Colonic mucosa (tissue), 4 donors: Measurements from ENCODE around the gene UGT1A10. TPM values are rescaled to one million over a fixed set of nuclear protein-coding genes. Genes with fewer than 3 reads are reported as not detected.

Experiments used
- DNase-seq: peaks from one replicate; pipeline ENCODE4 v3.0.0-alpha.2; 2020
- H3K27ac ChIP-seq: fragments of 200-600 bp; one replicate; pipeline ENCODE4 v1.8.0; 2021
- H3K27me3 ChIP-seq: fragments of 200-600 bp; one replicate; pipeline ENCODE4 v1.8.0; 2021
- H3K36me3 ChIP-seq: fragments of 200-600 bp; one replicate; pipeline ENCODE4 v1.8.0; 2021
- H3K4me1 ChIP-seq: fragments of 200-600 bp; one replicate; pipeline ENCODE4 v1.8.0; 2021; ENCODE audit warnings: mild to moderate bottlenecking
- H3K4me3 ChIP-seq: fragments of 200-600 bp; one replicate; pipeline ENCODE4 v1.8.0; 2021
- H3K9ac ChIP-seq, 2 donors: one replicate each; pipeline ENCODE4 v1.7.0; 2013; ENCODE audit warnings: control low read depth in 2 of 2, low read depth in 2 of 2, low read length in 2 of 2
- H3K9me3 ChIP-seq: fragments of 200-600 bp; one replicate; pipeline ENCODE4 v1.8.0; 2021
- intact Hi-C: fragments of 100-400 bp; cut with DNase I; formaldehyde crosslinking; loops from one replicate; pipeline ENCODE4 v1.14.1; 2022
- total RNA-seq, 2 donors: library from RNA; stranded (reverse); fragmentation: NEBNext Ultra II Directional in 1 of 2; extraction: Animal tissue kit (Norgen Biotek cat#: 25700) in 1 of 2; gene quantifications; one replicate each; pipeline ENCODE4 v1.2.1, GENCODE V29; 2021
- TF ChIP-seq, protein P1 (sequence below): fragments of 200-600 bp; IDR thresholded peaks from one replicate; pipeline ENCODE4 v1.8.0; 2022; ENCODE audit warnings: antibody characterized with exemption, mild to moderate bottlenecking
- donor health status: healthy.
- donor health status: DM: no; HTN: no; CAD: no.
- donor health status: DM: no; HTN: no; CAD: no.

The UGT1A10 gene
- total RNA-seq, 2 donors from 2014 or later, result 45.2 to 82.9 TPM

DNA sequence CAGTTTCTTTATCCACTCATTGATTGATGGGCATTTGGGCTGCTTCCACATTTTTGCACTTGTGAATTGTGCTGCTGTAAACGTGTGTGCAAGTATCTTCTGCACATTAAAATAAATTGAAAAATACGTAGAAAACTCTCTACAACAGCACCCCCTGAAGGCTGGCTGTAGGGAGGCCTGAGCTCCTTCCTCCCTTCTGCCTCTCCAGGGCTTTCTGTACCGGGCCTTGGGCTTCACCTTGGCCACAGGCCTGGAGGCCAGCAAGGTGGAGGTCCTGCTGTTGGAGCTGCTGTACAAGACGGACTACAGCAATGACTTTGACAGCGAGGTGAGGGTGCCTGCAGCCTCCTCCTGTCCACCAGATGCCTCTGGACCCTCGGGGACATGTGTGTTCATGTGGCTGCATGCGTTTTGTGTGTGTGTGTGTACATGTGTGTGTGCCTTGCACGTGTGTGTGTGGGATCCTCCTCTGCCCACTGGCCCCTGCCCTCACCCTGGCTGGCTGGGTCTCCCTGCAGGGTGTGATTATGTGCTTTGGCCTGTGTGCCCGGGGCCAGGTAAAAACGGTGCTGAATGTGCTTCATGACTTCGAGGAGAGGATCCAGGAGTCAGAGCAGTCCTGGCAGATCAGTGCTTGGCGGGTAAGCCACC, 171.1 kb downstream of the UGT1A10 start:
- no peak overlapping the region for H3K9ac ChIP-seq
- TF ChIP-seq, protein P1, sequence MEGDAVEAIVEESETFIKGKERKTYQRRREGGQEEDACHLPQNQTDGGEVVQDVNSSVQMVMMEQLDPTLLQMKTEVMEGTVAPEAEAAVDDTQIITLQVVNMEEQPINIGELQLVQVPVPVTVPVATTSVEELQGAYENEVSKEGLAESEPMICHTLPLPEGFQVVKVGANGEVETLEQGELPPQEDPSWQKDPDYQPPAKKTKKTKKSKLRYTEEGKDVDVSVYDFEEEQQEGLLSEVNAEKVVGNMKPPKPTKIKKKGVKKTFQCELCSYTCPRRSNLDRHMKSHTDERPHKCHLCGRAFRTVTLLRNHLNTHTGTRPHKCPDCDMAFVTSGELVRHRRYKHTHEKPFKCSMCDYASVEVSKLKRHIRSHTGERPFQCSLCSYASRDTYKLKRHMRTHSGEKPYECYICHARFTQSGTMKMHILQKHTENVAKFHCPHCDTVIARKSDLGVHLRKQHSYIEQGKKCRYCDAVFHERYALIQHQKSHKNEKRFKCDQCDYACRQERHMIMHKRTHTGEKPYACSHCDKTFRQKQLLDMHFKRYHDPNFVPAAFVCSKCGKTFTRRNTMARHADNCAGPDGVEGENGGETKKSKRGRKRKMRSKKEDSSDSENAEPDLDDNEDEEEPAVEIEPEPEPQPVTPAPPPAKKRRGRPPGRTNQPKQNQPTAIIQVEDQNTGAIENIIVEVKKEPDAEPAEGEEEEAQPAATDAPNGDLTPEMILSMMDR, result no peak
- no peaks in the 10 kb centered on the region for H3K4me1 ChIP-seq
- H3K27me3 ChIP-seq, result no peaks in the 10 kb centered on the region
- intact Hi-C loops, result no loop called here
- H3K4me3 ChIP-seq, result no peak overlapping the region
- H3K36me3 ChIP-seq, result no peaks in the 10 kb centered on the region
- no peaks in the 10 kb centered on the region for H3K9me3 ChIP-seq
- no peak for DNase-seq
- H3K27ac ChIP-seq, result no peak overlapping the region

DNA sequence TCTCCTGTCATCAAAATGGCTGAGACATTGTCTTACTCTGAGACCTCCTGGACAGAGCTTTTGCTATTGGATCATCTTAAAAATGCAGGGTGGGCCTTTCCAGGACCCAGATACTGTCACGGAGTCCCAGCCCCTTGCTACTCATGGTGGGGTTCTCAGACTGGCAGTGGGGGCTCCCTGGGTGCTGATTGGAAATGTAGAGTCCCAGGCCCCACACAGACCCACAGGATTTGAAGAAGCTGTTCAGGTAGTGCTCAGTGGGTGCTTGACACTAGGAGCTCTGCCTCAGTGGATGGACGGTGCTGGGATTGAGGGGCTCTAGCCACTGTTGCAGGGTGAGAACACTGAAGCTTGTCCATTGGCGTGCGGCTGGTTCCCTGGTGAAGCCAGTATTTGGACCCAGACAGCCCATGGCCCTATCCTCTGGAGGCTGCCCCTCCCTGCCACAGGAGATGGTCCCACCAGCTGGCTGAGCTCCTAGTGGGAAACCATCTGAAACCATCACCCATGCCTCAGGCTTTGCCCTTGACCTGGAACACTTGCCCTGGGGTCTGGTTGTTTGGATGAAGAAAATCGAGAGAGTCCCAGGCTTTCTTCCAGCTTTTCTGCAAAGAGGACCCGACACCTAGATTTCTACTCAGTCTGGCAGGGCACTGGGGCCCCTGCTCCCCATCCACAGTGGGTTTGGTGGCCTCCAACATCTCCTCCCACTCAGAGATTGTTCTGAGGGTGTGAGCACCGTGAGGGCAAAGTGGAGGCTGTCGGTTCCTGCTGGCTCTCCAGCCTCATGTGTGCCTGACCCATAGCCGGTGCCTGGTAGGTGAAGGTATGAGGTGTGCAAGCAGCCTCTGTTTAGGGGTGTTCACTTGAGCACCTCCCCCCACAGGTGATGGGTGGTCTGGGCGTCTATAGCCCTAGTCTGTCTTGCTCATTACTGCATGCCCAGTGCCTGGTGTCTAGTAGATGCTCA, 172.0 kb downstream of the UGT1A10 start:
- no peak for DNase-seq
- no peaks in the 10 kb centered on the region for H3K36me3 ChIP-seq
- intact Hi-C loops, result no loop called here

DNA sequence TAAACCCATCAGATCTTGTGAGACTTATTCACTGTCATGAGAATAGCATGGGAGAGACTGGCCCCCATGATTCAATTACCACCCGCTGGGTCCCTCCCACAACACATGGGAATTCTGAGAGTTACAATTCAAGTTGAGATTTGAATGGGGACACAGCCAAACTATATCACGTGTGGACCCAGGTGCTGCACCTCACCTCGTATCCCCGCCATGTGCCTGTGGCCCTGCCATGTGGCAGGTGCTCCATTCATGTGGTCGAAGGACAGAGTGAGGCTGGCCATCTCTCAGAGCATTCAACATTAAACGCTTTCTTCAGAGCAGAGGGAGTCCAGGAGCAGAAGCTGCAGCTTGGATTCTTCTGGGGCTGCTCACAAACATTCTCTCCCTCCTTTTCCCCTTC, 174.1 kb downstream of the UGT1A10 start:
- Histone ChIP-seq H3K4me1 (no peaks in the 10 kb centered on the region), H3K36me3 (no peaks in the 10 kb centered on the region), H3K27ac (no peak overlapping the region), H3K4me3 (no peak overlapping the region), H3K9ac (no peak overlapping the region), H3K9me3 (no peaks in the 10 kb centered on the region), H3K27me3 (no peaks in the 10 kb centered on the region)
- no peak for DNase-seq
- TF ChIP-seq, protein P1, result no peak
- intact Hi-C loops, result no loop called here

More for the DNA sequence above, 172.0 kb downstream of the UGT1A10 start:
- TF ChIP-seq, protein P1, result no peak
- Histone ChIP-seq H3K9me3 (no peaks in the 10 kb centered on the region), H3K27ac (no peak overlapping the region), H3K9ac (no peak overlapping the region), H3K4me1 (no peaks in the 10 kb centered on the region), H3K4me3 (no peak overlapping the region), H3K27me3 (no peaks in the 10 kb centered on the region)

DNA sequence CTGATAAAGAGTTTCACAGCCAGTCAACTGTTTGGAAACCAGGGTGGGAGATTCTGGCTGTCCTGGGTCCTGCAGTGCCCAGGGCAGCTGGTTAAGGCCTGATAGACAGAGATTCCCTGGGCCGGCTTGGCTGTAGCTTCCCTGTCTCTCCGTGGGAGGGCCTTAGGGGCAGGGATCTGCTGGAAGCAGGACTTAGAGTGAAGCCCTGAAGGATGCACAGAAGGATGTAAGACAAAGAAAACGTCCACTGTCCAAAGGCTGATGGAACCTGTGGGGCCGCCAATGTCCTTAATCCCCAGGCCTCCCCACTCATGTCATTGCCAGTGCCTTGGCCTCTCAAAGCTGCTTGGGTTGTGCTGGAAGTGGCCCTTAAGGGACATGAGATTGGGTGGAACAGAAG, 174.8 kb downstream of the UGT1A10 start:
- DNase-seq, result no peak
- no peaks in the 10 kb centered on the region for H3K27me3 ChIP-seq
- no peak overlapping the region for H3K9ac ChIP-seq
- TF ChIP-seq, protein P1, result no peak
- H3K4me3 ChIP-seq, result no peak overlapping the region
- intact Hi-C loops, result no loop called here
- no peaks in the 10 kb centered on the region for H3K4me1 ChIP-seq
- H3K27ac ChIP-seq, result no peak overlapping the region
- no peaks in the 10 kb centered on the region for H3K36me3 ChIP-seq
- H3K9me3 ChIP-seq, result no peaks in the 10 kb centered on the region

DNA sequence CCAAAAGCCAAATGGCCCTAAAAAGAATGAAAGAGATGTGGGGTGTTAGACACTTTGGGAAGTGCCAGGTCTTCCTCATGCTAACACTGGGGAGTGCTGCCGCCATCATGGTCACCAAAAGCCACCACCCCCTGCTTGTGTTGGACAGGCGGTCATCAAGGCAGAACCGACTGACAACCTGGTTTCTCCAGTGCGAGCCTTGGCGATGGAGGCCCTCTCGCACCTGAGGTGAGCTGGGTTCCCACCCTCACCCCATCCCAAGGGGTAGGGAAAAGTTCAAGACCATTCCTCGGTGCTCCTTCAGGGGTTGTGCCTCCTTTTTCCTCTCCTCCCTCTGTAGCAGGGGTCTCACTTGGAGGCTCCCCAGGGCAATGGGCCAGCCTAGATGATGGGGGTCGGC, 175.5 kb downstream of the UGT1A10 start:
- Histone ChIP-seq H3K36me3 (no peaks in the 10 kb centered on the region), H3K9me3 (no peaks in the 10 kb centered on the region), H3K4me1 (no peaks in the 10 kb centered on the region), H3K27me3 (no peaks in the 10 kb centered on the region), H3K9ac (no peak overlapping the region), H3K27ac (no peak overlapping the region), H3K4me3 (no peak overlapping the region)
- TF ChIP-seq, protein P1, result no peak
- intact Hi-C loops, result no loop called here
- no peak for DNase-seq
